NCI-H226 (cell line): ENCODE results near the gene CAMSAP1.

ENCODE experiments used
- DNase-seq: peaks from one replicate; pipeline ENCODE4 v3.0.0-alpha.2; 2015

CAMSAP1 gene

DNA sequence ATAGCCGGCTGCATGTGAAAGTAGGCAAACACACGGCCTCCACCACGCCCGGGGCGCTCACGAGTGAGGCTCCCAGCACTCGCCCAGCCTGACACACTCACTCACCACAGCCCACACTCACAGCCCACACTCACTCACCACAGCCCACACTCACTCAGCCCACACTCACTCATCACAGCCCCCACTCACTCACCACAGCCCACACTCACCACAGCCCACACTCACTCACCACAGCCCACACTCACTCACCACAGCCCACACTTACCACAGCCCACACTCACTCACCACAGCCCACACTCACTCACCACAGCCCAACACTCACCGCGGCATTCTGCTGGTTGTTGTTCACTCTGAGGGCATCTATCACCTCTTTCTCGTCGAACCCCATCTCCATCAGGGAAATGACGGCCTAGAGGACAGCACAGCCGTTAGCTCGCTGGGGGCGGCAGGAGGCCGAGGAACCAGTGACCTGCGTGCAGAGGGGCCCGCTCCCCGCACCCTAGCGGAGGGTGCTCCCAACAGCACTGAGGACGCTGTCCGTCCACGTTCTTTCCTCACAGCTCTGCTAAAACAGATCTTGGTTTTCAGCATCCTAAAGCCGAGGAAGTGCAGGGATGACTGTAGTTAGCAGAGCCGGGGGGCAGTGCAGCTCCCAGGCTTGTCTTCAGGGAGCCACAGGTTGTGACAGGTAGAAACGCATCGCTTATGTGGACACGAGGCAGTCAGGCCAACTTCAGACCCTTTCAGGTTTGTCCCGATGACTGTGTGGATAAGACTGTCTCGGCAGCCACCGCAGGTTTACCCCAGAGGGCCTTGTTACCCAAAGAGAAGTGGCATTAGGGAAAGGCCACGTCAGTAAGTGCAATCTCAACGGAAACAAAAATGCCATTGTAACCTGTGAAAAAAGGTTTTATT lies 32.3 kb upstream of the CAMSAP1 start:
- no peak for DNase-seq

DNA sequence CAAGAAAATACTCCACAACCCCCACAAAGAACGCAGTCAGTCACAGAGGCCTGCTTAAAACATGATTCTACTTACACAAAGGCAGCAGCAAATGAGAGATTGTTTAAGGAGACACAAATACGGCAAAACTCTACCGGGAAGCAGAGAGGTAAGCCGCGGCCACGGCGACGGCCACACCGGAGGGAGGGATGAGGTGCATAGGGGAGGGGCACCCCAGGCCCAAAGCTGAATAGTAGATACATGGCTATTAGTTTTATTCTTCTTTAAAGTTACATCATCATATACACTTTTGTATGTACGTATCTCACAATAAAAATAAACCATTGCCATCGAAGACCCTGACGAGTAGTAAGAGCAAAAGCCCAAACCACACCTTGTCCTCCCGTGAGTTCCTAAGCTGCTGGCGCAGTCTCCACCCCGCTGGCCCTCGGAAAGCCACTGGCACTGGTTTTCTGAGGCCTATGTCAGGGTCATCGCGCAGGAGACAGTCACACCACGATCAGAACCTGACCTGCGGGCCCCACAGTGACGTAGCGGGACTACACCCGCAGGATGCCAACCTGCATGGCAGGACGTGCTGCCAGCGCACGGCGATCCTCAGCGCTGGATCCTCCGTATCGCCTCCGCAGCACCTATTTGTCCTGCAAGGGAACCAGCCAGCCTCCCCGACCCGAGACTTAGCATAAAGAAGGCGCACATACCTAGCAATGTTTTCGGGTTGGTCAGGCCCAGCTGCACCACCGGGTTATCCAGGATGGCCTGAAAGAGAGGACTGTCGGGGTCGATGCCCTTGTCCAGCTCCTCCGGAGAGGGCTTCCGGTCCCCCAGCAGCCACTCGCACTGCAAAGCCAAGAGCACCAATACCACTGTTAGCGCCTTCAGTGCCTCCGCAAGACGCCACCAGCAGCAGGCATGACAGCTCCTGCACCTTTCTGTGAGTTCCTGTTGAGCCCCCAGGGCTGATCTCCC lies 30.5 kb upstream of the CAMSAP1 start:
- no peak for DNase-seq

DNA sequence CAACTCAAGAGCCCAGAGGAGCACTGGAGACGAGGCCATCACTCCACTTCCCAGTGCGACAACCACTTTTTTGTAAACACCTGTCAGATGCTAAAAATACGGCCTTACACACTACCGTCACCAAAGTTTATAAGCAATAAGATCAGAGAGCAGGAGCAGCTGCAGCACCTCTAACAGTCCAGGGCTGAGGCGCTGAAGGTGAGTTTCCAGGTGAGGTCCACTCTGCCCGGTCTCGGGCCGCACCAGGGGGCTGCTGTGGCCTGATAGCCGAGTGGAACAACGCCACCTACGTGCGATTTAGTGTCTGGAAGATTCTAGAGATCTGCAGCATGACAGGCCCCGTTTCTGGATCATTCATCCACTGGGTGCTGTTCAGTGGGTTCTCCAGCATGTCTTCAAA lies 25.8 kb upstream of the CAMSAP1 start:
- DNase-seq, result no peak

DNA sequence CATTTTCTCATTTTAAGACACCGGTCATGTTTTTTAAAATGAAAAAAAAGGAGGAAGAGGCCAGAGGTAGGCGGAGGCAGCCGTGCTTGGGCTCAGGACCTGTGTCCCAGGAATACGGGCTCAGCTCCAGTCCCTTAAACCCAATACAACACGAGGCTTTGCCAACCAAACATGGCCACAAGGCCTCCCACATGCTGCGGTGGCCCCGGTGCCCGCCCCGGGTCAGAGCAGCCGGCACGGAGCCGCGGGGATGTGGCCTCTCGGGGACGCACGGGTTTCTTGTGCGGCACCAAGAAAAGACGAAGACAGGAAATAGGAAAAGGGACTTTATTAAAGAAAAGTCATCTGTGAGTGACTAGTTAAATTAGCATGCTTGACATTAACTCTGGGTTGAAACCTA lies 25.3 kb upstream of the CAMSAP1 start:
- no peak for DNase-seq

DNA sequence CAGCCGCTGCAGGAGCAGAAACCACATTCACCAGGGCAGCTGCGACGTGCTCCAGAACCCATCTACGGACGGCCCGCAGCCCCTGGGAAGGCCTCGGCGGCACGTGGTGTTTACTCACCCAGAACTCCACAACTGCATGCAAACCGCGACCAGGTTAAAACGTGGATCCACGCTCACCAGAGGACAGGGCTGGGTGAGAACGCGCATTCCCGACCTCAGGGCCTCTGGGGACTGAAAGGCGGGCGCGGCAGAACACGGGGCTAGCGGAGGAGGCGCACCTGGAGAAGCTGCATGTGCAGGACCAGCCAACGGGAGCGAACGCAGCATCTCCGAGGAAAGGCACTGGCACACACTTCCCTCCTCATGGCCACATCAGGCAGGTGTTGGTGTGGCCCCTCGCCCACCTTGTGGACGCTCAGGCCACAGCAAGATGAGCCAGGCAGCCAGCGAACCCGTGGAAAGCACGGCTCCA lies 24.0 kb upstream of the CAMSAP1 start:
- DNase-seq, result no peak

DNA sequence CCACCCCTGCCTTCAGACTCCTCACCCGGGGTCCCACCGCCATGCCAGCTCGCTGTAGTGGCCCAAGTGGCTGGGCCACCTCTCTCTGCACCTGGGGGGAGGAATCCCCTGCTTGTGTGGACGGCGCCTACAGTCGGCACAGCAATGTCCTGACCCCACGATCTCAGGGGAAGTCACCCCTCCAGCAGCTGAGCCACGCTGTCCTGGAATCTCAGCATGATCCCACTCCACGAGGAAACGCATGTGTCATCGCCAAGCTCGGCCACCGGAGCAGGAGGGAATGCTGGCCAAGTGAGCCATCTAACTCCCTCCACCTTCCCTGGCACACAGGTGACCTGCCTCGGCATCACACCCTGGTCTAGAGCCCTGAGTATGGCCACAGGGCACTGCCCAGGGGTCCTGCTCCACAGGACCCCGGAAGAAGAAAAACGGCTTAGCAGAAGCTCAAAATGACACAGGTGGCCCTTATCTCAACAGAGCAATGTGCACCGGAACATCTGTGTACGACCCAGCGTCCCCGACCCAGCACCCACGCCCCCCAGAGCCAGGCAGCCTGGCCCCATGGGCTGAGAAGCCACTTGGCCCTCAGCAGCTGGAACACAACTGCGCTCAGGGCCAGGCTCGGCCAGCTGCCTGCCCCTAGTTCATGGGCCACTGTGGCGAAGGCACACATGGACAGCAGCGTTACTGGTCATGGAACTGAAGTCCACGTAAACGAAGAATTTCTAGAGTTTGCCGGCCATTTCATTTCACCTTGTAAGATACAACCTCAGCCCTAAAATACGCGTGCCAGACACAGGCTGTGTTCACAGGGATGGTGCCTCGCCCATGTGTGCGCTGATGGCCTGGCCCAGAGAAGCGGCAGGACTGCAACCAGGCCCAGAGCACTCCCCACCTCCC lies 23.4 kb upstream of the CAMSAP1 start:
- no peak for DNase-seq

DNA sequence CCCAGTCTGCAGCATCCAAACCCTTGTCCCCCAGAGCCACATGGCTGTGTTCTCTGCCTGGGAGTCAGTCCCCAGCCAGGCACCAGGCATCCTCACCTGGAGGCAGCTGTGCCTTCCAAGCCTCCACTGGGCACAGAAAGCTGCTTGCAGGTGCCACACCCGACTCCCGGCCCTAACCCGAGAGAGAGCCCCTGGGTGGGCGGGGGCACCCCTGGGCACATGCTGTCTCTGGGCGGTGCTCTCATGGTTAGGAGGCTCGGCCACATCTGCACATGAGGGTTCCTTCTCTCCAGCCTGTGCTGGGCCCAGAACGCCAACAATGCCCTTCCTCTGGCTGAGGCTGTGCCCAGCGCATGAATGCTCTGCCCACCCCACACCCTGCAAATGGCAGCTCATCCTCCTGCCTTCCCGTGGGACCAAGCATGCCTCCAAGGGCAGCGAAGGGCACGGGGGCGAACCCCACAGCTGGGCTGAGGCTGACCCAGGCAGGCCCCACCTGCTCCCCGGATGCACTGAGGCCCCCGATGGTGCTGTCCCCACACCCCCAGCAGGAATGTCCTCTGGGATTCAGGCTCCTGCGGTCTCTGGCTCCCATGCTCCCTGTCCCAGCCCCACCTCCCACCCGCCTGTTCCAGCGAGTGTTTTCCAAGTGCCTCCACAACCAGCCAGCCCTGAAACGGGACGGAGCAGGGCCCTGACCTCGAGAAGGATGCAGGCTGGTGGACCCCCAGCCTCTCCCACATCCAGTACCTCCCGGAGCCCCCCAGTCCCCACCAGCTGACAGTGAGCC lies 22.5 kb upstream of the CAMSAP1 start:
- no peak for DNase-seq

DNA sequence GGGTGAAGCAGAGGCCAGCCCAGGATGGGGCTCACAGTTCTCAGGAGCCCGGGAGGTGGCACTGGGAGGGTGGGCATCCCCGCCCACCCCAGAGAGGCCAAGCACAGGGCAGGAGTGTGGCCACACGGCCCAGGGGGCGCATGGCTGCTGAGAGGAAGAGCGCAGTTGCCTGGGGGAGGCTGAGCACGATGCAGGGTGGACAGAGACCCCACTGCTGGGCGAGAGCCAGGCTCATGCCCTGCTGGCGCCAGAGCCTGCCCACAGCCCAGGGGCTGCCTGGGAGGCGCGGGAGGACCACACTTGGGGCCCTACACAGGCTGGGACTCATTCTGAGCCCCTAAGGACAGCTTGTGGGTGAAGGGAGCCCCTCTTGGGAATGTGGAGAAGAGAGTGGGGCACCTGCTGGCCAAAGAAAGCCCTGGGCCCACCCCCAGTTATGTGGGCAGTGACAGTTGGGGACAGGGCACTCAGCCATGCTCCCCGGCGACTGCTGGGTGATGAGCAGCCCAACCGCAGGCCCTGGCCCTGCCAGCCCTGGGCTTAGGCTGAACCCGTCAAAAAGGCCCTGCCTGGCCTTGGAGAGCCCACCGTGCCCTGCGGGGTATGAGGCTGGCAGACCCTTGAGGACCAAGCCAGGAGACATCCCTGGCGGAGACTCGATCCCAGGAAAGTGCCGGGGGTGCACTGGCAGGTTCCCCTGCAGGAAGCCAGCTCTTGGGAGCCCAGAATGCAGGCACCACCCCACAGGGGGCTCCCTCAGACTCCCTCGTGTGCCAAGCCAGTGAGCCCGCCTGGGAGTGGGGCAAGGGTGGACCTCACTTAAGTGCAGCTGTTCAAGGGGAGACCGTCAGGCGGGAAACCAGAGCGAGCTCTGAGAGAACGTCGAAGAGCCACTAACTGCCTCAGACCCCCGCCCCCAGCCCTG lies 21.6 kb upstream of the CAMSAP1 start:
- DNase-seq, result no peak

DNA sequence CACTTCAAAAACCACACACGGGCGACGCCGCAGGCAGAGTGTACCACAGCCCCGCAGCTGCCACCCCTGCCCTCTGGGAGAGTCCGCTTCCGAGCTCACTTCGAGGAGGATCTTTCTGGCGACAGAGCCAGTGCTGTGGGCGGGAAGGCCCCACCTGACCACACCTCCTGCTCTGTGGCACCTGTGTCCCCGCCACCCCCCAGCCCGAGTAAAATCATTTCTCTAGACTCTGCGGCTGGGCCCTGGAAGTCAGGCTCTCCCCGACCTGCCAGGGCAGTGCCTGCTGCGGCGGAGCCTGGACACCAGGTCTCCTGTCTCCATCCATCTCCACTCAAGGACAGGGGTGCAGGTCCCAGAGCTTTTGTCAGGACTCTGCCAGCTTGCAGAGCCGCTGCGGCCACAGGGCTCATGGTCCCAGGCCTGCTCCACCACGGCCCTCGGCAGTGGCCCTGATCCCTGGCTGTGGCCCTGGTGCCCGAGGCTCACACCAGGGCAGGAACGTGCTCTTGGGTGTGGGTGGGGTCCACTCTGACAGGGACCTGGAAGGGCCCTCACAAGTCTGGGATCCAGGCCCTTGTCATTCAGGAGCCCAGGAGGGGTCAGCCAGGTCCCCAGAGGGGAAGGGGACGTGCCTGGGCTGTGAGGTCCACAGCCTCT lies 20.9 kb upstream of the CAMSAP1 start:
- DNase-seq, result no peak

DNA sequence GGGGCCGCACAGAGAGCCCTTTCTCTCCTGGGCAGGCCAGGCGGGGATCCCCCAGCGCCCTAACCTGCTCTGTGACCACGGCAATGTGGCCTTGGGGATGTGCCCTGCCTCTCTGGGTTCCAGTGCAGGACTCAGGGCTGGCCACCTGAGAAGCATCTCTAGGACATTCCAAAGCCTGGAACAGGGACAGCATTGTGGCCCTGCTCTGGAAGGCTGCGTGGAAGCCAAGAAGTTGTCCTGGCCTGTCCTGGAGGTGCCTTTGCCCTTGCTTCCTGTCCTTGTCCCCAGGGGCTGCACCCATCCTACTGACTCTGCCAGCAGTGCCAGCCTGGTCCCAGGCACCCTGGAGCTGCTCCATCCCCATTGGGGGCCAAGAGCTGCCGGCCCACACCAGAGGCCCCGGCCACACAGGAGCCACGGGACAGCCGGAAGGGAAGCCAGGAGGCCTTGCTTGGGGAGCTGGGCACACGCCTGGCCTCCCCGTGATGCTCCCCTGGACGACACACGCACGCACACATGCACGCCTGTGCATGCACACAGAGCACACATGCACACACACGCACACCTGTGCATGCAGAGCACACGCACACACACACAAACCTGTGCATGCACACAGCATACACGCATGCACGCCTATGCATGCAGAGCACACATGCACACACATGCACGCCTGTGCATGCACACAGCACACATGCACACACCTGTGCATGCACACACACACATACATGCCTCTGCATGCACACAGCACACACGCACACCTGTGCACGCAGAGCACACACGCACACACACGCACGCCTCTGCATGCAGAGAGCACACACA lies 20.1 kb upstream of the CAMSAP1 start:
- DNase-seq, result no peak

DNA sequence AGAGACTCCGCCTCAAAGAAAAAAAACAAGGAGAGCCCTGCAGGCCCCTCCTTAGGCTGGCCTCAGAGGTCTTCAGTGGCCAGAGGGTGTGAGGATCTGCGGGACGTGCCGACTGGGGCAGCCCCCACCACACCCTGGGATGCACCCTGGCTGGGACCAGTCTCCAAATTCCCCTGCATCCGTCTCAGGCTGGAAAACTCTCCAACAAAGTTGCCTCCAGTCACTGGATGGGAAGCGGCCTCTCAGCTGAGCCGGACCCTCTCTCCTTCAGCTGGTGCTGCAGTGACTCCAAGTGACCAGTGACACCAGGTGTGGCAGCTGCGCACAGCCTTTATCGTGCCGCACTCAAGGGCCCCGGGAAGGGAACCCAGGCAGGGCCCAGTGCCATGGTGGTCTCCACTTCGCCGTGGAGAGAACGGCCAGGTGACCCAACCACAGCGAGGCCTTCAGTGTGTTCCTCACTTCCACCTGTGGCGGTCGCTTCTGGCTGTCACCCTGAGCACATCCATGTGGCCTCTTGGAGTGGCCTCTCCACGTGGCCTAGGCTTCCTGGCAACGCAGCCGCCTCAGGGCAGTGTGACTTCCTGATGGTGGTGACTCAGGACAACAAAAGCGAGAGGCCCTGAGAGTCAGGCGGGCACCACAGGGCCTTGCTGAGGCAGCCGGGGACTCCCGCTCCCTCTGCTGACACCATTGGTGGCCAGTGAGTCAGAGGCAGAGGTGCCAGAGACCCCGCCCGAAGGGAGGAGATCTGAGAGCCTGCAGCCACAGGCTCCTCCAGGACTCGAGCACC lies 19.3 kb upstream of the CAMSAP1 start:
- DNase-seq, result peak; percentile 18

DNA sequence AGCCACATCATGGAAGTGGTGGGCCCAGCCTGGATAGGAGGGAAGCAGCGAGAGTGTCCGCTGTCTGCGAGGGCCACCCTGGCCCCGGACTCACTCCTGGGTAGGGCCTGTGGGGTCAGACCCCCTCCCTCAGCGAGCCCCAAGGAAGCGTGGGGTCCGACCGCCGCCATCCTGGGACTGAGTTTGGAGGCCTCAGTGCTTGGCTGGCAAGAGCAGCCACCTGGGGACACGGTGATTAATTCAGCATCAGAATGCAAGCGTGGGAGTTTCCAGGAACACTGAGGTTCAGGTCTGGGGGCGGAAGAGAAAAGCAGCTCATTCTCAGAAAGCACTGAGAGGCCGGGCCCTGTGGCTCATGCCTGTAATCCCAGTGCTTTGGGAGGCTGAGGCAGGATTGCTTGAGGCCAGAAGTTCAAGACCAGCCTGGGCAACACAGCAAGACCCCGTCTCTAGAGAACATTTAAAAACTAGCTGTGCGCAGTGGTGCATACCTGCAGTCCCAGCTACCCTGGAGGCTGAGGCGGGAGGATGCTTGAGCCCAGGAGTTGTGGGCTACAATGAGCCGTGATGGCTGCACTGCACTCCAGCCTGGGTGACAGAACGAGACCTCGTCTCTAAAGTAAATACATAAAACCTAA lies 18.3 kb upstream of the CAMSAP1 start:
- DNase-seq, result no peak

DNA sequence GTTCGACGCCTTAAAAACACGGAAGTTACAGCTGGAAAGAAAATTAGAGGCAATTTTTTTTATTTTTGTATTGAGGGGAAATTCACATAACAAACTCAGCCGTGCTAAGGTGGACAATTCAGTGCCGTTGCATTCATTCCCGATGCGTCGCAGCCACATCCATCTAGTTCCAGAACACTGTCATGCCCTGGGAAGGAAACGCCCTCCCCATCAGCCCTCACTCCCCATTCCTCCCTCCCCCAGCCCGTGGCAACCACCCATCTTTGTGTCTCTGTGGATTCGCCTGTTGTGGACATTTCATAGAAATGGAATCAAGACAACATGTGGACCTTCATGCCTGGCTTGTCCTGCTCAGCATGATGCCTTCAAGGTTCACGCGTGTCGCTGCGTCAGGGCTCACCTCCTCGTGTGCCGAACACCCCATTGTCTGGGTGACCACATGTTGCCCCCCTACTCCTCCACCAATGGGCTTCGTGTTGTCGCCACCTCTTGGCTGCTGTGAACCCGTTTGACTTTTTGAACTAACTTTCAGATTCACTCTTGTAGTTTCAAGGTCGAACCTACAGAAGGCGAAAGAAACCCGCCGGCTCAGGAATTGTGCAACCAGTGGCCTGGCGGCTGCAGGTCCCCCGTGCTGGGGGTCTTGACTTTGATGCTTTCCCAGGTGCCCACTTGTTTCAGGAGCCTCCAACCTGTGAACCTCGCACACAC lies 17.4 kb upstream of the CAMSAP1 start:
- DNase-seq, result no peak

DNA sequence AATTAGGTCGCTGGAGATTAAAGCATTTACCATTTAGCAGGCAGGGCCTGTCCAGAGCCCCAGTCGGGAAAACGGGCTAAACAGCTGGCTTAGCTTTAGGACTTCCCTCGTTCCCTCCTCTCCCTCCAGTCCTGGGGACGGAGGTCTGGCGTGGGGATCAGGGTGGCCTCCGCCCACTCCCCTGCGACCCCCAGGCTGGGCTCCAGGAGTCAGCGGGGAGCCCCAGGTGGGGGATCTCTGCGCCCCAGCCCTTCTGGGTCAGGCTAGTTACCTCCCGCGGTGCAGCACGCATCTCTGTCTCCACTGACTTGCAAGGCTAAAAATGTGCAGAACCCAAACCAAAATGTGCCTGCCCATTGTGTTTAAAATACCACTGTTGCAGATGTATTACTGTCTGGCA lies 16.2 kb upstream of the CAMSAP1 start:
- no peak for DNase-seq

DNA sequence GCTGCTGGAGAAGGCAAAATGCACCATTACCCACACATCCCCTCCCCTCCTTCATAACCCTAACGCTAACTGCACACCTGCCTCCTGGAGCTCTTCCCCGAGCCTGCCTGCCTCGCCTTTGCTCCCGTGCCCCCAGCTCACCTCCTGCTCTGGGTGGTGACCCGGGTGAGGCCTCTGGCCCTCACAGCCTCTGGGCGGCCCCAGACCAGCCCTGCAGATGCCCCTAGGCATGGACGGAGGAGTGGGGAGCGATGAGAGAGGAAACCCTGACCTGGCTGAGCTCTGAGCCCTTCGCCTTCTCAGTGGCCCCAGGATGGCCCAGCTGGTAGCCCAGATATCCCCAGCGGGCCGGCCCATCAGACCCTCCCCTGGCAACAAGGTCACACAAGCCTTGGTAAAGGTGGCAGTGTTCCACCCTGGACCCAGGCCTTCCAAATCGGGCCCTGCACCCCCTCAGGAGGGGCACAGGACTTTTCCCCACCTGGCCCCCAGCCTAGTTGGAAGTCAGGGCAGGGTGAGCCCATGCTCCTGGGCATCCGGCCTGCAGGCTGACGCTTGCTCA lies 14.5 kb upstream of the CAMSAP1 start:
- DNase-seq, result no peak

DNA sequence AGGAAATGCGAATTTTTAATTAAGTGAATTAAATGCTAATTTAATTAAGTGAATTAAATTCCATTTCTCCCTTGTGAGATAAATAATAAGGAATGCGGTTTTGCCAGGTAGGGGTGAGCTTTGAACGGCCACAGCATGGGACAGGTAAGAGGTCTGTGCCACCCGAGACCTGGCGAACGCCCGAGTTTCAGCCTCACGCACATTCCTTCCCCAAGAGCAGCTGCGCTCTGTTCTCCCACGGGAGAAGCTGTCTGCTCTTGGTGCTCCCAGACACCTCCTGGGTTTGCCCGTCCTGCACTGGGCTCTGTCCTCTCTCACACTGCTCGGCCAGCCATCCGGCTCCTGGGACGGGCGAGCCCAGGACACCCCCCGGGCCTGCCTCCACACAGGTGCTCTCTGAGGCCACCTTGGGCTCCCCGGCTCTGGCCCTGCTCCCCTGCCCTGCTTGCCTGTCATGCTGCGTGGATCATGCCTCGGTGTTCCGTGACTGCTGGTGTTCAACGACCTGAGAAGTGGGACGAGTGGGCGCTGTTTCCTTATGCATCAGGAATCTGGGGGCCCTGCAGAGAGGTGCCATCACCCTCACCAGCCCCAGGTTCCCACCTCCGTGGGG lies 13.7 kb upstream of the CAMSAP1 start:
- no peak for DNase-seq
